SU-DHL-6 (cell line): Measurements from ENCODE around the gene AKTIP.
A peak's percentile ranks its signal among the peaks of the same experiment; 100 is the strongest.

ENCODE experiments used
- H2AFZ ChIP-seq: fragments of 200-600 bp; sonication (generic); 2 replicates; pipeline ENCODE4 v1.6.1; 2014; ENCODE audit warnings: low read depth, mild to moderate bottlenecking, moderate library complexity, mixed read lengths, antibody characterized with exemption, low read length; ENCODE audit not compliant: severe bottlenecking
- H3F3A ChIP-seq: fragments of 200-600 bp; shearing (Covaris generic); 2 replicates; pipeline ENCODE4 v1.6.0; 2016; ENCODE audit warnings: antibody characterized with exemption, mild to moderate bottlenecking; ENCODE audit not compliant: insufficient read depth
- H3K27ac ChIP-seq: fragments of 200-600 bp; sonication (generic); 2 replicates; pipeline ENCODE4 v1.5.1; 2016; ENCODE audit warnings: low read depth, mild to moderate bottlenecking, low read length, moderate library complexity, mixed read lengths
- H3K27me3 ChIP-seq: fragments of 200-600 bp; sonication (generic), shearing (Covaris generic); 2 replicates; pipeline ENCODE4 v1.6.0; 2014; ENCODE audit warnings: mild to moderate bottlenecking, low read length
- H3K36me3 ChIP-seq: fragments of 200-600 bp; sonication (generic); 2 replicates; pipeline ENCODE4 v1.6.1; 2014; ENCODE audit warnings: mild to moderate bottlenecking, low read length, mixed read lengths
- H3K4me2 ChIP-seq: fragments of 300-600, 200-600 bp; shearing (Covaris generic), sonication (generic); 2 replicates; pipeline ENCODE4 v1.6.0; 2014; ENCODE audit warnings: low read length, low read depth, mild to moderate bottlenecking; ENCODE audit not compliant: poor library complexity, severe bottlenecking
- H3K4me3 ChIP-seq: fragments of 200-600 bp; sonication (generic); 2 replicates; pipeline ENCODE4 v1.5.1; 2014; ENCODE audit warnings: antibody characterized with exemption, low read length, mild to moderate bottlenecking, mixed read lengths; ENCODE audit not compliant: insufficient read depth, poor library complexity, severe bottlenecking
- H3K79me2 ChIP-seq: fragments of 200-600 bp; sonication (generic); 2 replicates; pipeline ENCODE4 v1.6.1; 2014; ENCODE audit warnings: mild to moderate bottlenecking, low read length, moderate library complexity; ENCODE audit not compliant: insufficient read depth
- H3K9ac ChIP-seq: fragments of 200-600 bp; sonication (generic); 2 replicates; pipeline ENCODE4 v1.7.0; 2014; ENCODE audit warnings: mild to moderate bottlenecking, low read length
- H3K9me2 ChIP-seq: fragments of 200-600 bp; sonication (generic); replicated peaks from 2 replicates; pipeline ENCODE4 v1.6.1; 2014; ENCODE audit warnings: low read length; ENCODE audit not compliant: insufficient read depth
- H3K9me3 ChIP-seq: fragments of 200-600 bp; sonication (generic); 2 replicates; pipeline ENCODE4 v1.6.1; 2014; ENCODE audit warnings: low read length, mixed read lengths; ENCODE audit not compliant: insufficient read depth
- H4K20me1 ChIP-seq: fragments of 200-600 bp; sonication (generic); 2 replicates; pipeline ENCODE4 v1.6.1; 2014; ENCODE audit warnings: low read depth, mild to moderate bottlenecking, antibody characterized with exemption, low read length, moderate library complexity, mixed read lengths
- EZH2phosphoT487 ChIP-seq: fragments of 200-600 bp; sonication (generic), shearing (Covaris generic); conservative IDR thresholded peaks from 2 replicates; pipeline ENCODE4 v1.6.1; 2018; ENCODE audit warnings: mild to moderate bottlenecking, antibody characterized with exemption, low read length, moderate library complexity, mixed read lengths
- TF ChIP-seq, protein P1 (sequence below): fragments of 200-600 bp; sonication (generic); IDR thresholded peaks from one replicate; pipeline ENCODE4 v1.5.1; 2017; ENCODE audit warnings: antibody characterized with exemption, mild to moderate bottlenecking, low read length, moderate library complexity; ENCODE audit not compliant: insufficient read depth, poor library complexity, severe bottlenecking

The AKTIP gene

GRCh38 chr16:53511403-53512280 is 8.6 kb upstream of the AKTIP start:
- Histone ChIP-seq H3K36me3 (no peaks in the 10 kb centered on the region), H3K9ac (no peak overlapping the region), H3K9me2 (no peaks in the 10 kb centered on the region), H2AFZ (no peak overlapping the region), H3F3A (no peaks in the 10 kb centered on the region), H3K27ac (no peak overlapping the region), H3K27me3 (no peaks in the 10 kb centered on the region), H3K79me2 (no peaks in the 10 kb centered on the region), H3K4me3 (no peak overlapping the region), H4K20me1 (no peaks in the 10 kb centered on the region), H3K9me3 (no peaks in the 10 kb centered on the region), H3K4me2 (no peak overlapping the region)
- TF ChIP-seq, protein P1, sequence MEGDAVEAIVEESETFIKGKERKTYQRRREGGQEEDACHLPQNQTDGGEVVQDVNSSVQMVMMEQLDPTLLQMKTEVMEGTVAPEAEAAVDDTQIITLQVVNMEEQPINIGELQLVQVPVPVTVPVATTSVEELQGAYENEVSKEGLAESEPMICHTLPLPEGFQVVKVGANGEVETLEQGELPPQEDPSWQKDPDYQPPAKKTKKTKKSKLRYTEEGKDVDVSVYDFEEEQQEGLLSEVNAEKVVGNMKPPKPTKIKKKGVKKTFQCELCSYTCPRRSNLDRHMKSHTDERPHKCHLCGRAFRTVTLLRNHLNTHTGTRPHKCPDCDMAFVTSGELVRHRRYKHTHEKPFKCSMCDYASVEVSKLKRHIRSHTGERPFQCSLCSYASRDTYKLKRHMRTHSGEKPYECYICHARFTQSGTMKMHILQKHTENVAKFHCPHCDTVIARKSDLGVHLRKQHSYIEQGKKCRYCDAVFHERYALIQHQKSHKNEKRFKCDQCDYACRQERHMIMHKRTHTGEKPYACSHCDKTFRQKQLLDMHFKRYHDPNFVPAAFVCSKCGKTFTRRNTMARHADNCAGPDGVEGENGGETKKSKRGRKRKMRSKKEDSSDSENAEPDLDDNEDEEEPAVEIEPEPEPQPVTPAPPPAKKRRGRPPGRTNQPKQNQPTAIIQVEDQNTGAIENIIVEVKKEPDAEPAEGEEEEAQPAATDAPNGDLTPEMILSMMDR = no peak
- TF ChIP-seq EZH2phosphoT487 = no peak

- TF ChIP-seq EZH2phosphoT487 = no peak
- TF ChIP-seq, protein P1 = no peak
- Histone ChIP-seq H3K27me3 (no peaks in the 10 kb centered on the region), H3F3A (no peaks in the 10 kb centered on the region), H3K9me3 (no peaks in the 10 kb centered on the region), H3K9me2 (no peaks in the 10 kb centered on the region), H3K9ac (no peak overlapping the region), H3K27ac (no peak overlapping the region), H3K4me2 (no peak overlapping the region), H3K79me2 (no peaks in the 10 kb centered on the region), H4K20me1 (no peaks in the 10 kb centered on the region), H3K36me3 (no peaks in the 10 kb centered on the region), H3K4me3 (no peak overlapping the region), H2AFZ (peak overlapping the region; percentile 9)
Observed at GRCh38 chr16:53511084-53511402, 8.0 kb upstream of the AKTIP start.

GRCh38 chr16:53510704-53511070 is 7.7 kb upstream of the AKTIP start:
- Histone ChIP-seq H3K9me2 (no peaks in the 10 kb centered on the region), H3K4me3 (no peak overlapping the region), H3K27me3 (no peaks in the 10 kb centered on the region), H3K9me3 (no peaks in the 10 kb centered on the region), H2AFZ (peak overlapping the region; percentile 9), H4K20me1 (no peaks in the 10 kb centered on the region), H3K27ac (no peak overlapping the region), H3F3A (no peaks in the 10 kb centered on the region), H3K79me2 (no peaks in the 10 kb centered on the region), H3K9ac (no peak overlapping the region), H3K36me3 (no peaks in the 10 kb centered on the region), H3K4me2 (no peak overlapping the region)
- TF ChIP-seq, protein P1 = peak; percentile 3
- TF ChIP-seq EZH2phosphoT487 = no peak
